ENCODE data around the gene LRP1B.

Gene LRP1B

GRCh38 chr2:140862181-140862580 lies 1268.6 kb downstream of the LRP1B start:
- no peaks in the 10 kb centered on the region; the same call in 1 of the 2 replicates for H3K9me3 ChIP-seq (ENCODE audit: insufficient read depth, low read depth, low read length)
- no peak overlapping the region for H3K27ac ChIP-seq (ENCODE audit: low read length)
- H3K36me3 ChIP-seq (ENCODE audit: insufficient read depth, low read depth, low read length): no peaks in the 10 kb centered on the region
- H3K4me1 ChIP-seq (ENCODE audit: insufficient read depth, low read length): no peaks in the 10 kb centered on the region; the same call in 1 of the 2 replicates
- H3K4me3 ChIP-seq (ENCODE audit: low read length): no peak overlapping the region
- no peak overlapping the region for H3K9ac ChIP-seq (ENCODE audit: low read depth, low read length)
- no peaks in the 10 kb centered on the region for H3K27me3 ChIP-seq (ENCODE audit: insufficient read depth, low read length)

GRCh38 chr2:140861666-140862065 lies 1269.2 kb downstream of the LRP1B start:
- no peaks in the 10 kb centered on the region; the same call in 1 of the 2 replicates for H3K9me3 ChIP-seq (ENCODE audit: insufficient read depth, low read depth, low read length)
- no peaks in the 10 kb centered on the region; the same call in 1 of the 2 replicates for H3K4me1 ChIP-seq (ENCODE audit: insufficient read depth, low read length)
- H3K4me3 ChIP-seq (ENCODE audit: low read length): no peak overlapping the region
- H3K9ac ChIP-seq (ENCODE audit: low read depth, low read length): no peak overlapping the region
- H3K27ac ChIP-seq (ENCODE audit: low read length): no peak overlapping the region
- H3K27me3 ChIP-seq (ENCODE audit: insufficient read depth, low read length): no peaks in the 10 kb centered on the region
- H3K36me3 ChIP-seq (ENCODE audit: insufficient read depth, low read depth, low read length): no peaks in the 10 kb centered on the region

- Histone ChIP-seq H3K4me3 (ENCODE audit: low read length) (no peak overlapping the region), H3K36me3 (ENCODE audit: insufficient read depth, low read depth, low read length) (no peaks in the 10 kb centered on the region), H3K4me1 (ENCODE audit: insufficient read depth, low read length) (no peaks in the 10 kb centered on the region; the same call in 1 of the 2 replicates), H3K27ac (ENCODE audit: low read length) (no peak overlapping the region), H3K9ac (ENCODE audit: low read depth, low read length) (no peak overlapping the region), H3K27me3 (ENCODE audit: insufficient read depth, low read length) (no peaks in the 10 kb centered on the region), H3K9me3 (ENCODE audit: insufficient read depth, low read depth, low read length) (no peaks in the 10 kb centered on the region; the same call in 1 of the 2 replicates)
These were observed 1275.3 kb downstream of the LRP1B start for GRCh38 chr2:140855471-140855870.

GRCh38 chr2:140851258-140851981 lies 1279.4 kb downstream of the LRP1B start:
- Histone ChIP-seq H3K4me1 (ENCODE audit: insufficient read depth, low read length) (no peaks in the 10 kb centered on the region), H3K36me3 (ENCODE audit: insufficient read depth, low read depth, low read length) (no peaks in the 10 kb centered on the region), H3K27me3 (ENCODE audit: insufficient read depth, low read length) (no peaks in the 10 kb centered on the region), H3K27ac (ENCODE audit: low read length) (no peak overlapping the region), H3K9me3 (ENCODE audit: insufficient read depth, low read depth, low read length) (no peaks in the 10 kb centered on the region), H3K9ac (ENCODE audit: low read depth, low read length) (no peak overlapping the region), H3K4me3 (ENCODE audit: low read length) (no peak overlapping the region)

GRCh38 chr2:140843186-140843585 lies 1287.6 kb downstream of the LRP1B start:
- no peaks in the 10 kb centered on the region for H3K9me3 ChIP-seq (ENCODE audit: insufficient read depth, low read depth, low read length)
- H3K27me3 ChIP-seq (ENCODE audit: insufficient read depth, low read length): no peaks in the 10 kb centered on the region
- no peaks in the 10 kb centered on the region for H3K4me1 ChIP-seq (ENCODE audit: insufficient read depth, low read length)
- H3K4me3 ChIP-seq (ENCODE audit: low read length): no peak overlapping the region
- no peaks in the 10 kb centered on the region for H3K36me3 ChIP-seq (ENCODE audit: insufficient read depth, low read depth, low read length)
- no peak overlapping the region for H3K9ac ChIP-seq (ENCODE audit: low read depth, low read length)
- no peak overlapping the region for H3K27ac ChIP-seq (ENCODE audit: low read length)

GRCh38 chr2:140842110-140842509 lies 1288.7 kb downstream of the LRP1B start:
- Histone ChIP-seq H3K36me3 (ENCODE audit: insufficient read depth, low read depth, low read length) (no peaks in the 10 kb centered on the region), H3K27me3 (ENCODE audit: insufficient read depth, low read length) (no peaks in the 10 kb centered on the region), H3K4me1 (ENCODE audit: insufficient read depth, low read length) (no peaks in the 10 kb centered on the region), H3K9me3 (ENCODE audit: insufficient read depth, low read depth, low read length) (no peaks in the 10 kb centered on the region), H3K27ac (ENCODE audit: low read length) (no peak overlapping the region), H3K4me3 (ENCODE audit: low read length) (no peak overlapping the region), H3K9ac (ENCODE audit: low read depth, low read length) (no peak overlapping the region)

GRCh38 chr2:140841141-140841540 lies 1289.7 kb downstream of the LRP1B start:
- Histone ChIP-seq H3K27ac (ENCODE audit: low read length) (no peak overlapping the region), H3K27me3 (ENCODE audit: insufficient read depth, low read length) (no peaks in the 10 kb centered on the region), H3K4me1 (ENCODE audit: insufficient read depth, low read length) (no peaks in the 10 kb centered on the region), H3K9ac (ENCODE audit: low read depth, low read length) (no peak overlapping the region), H3K36me3 (ENCODE audit: insufficient read depth, low read depth, low read length) (no peaks in the 10 kb centered on the region), H3K9me3 (ENCODE audit: insufficient read depth, low read depth, low read length) (no peaks in the 10 kb centered on the region), H3K4me3 (ENCODE audit: low read length) (no peak overlapping the region)

GRCh38 chr2:140836826-140837225 lies 1294.0 kb downstream of the LRP1B start:
- H3K36me3 ChIP-seq (ENCODE audit: insufficient read depth, low read depth, low read length): no peaks in the 10 kb centered on the region
- no peak overlapping the region for H3K9ac ChIP-seq (ENCODE audit: low read depth, low read length)
- H3K4me3 ChIP-seq (ENCODE audit: low read length): no peak overlapping the region
- no peaks in the 10 kb centered on the region for H3K9me3 ChIP-seq (ENCODE audit: insufficient read depth, low read depth, low read length)
- H3K4me1 ChIP-seq (ENCODE audit: insufficient read depth, low read length): no peaks in the 10 kb centered on the region
- H3K27me3 ChIP-seq (ENCODE audit: insufficient read depth, low read length): no peaks in the 10 kb centered on the region
- H3K27ac ChIP-seq (ENCODE audit: low read length): no peak overlapping the region

- H3K27me3 ChIP-seq (ENCODE audit: insufficient read depth, low read length): no peaks in the 10 kb centered on the region
- H3K9me3 ChIP-seq (ENCODE audit: insufficient read depth, low read depth, low read length): no peaks in the 10 kb centered on the region
- no peak overlapping the region for H3K4me3 ChIP-seq (ENCODE audit: low read length)
- H3K9ac ChIP-seq (ENCODE audit: low read depth, low read length): no peak overlapping the region
- H3K27ac ChIP-seq (ENCODE audit: low read length): no peak overlapping the region
- H3K36me3 ChIP-seq (ENCODE audit: insufficient read depth, low read depth, low read length): no peaks in the 10 kb centered on the region
- H3K4me1 ChIP-seq (ENCODE audit: insufficient read depth, low read length): no peaks in the 10 kb centered on the region
These were observed 1295.7 kb downstream of the LRP1B start for GRCh38 chr2:140835079-140835478.

GRCh38 chr2:140814141-140814540 lies 1316.7 kb downstream of the LRP1B start:
- Histone ChIP-seq H3K9me3 (ENCODE audit: insufficient read depth, low read depth, low read length) (no peaks in the 10 kb centered on the region), H3K27ac (ENCODE audit: low read length) (no peak overlapping the region), H3K9ac (ENCODE audit: low read depth, low read length) (no peak overlapping the region), H3K4me3 (ENCODE audit: low read length) (no peak overlapping the region), H3K4me1 (ENCODE audit: insufficient read depth, low read length) (no peaks in the 10 kb centered on the region), H3K36me3 (ENCODE audit: insufficient read depth, low read depth, low read length) (no peaks in the 10 kb centered on the region), H3K27me3 (ENCODE audit: insufficient read depth, low read length) (no peaks in the 10 kb centered on the region)

GRCh38 chr2:140808820-140809219 lies 1322.0 kb downstream of the LRP1B start:
- no peak overlapping the region for H3K9ac ChIP-seq (ENCODE audit: low read depth, low read length)
- no peaks in the 10 kb centered on the region for H3K36me3 ChIP-seq (ENCODE audit: insufficient read depth, low read depth, low read length)
- H3K4me3 ChIP-seq (ENCODE audit: low read length): no peak overlapping the region
- H3K27me3 ChIP-seq (ENCODE audit: insufficient read depth, low read length): no peaks in the 10 kb centered on the region
- H3K9me3 ChIP-seq (ENCODE audit: insufficient read depth, low read depth, low read length): no peaks in the 10 kb centered on the region
- H3K4me1 ChIP-seq (ENCODE audit: insufficient read depth, low read length): no peaks in the 10 kb centered on the region
- no peak overlapping the region for H3K27ac ChIP-seq (ENCODE audit: low read length)

GRCh38 chr2:140808211-140808610 lies 1322.6 kb downstream of the LRP1B start:
- no peaks in the 10 kb centered on the region for H3K4me1 ChIP-seq (ENCODE audit: insufficient read depth, low read length)
- H3K4me3 ChIP-seq (ENCODE audit: low read length): no peak overlapping the region
- no peaks in the 10 kb centered on the region for H3K9me3 ChIP-seq (ENCODE audit: insufficient read depth, low read depth, low read length)
- no peak overlapping the region for H3K27ac ChIP-seq (ENCODE audit: low read length)
- H3K36me3 ChIP-seq (ENCODE audit: insufficient read depth, low read depth, low read length): no peaks in the 10 kb centered on the region
- H3K27me3 ChIP-seq (ENCODE audit: insufficient read depth, low read length): no peaks in the 10 kb centered on the region
- H3K9ac ChIP-seq (ENCODE audit: low read depth, low read length): no peak overlapping the region
